ENCODE measurements around the gene HNRNPF. TPM values are rescaled to one million over a fixed set of nuclear protein-coding genes. Genes with fewer than 3 reads are reported as not detected.

HNRNPF gene
- total RNA-seq, 4 donors from 2014 or later: 86.2 to 211 (median 142) TPM

DNA sequence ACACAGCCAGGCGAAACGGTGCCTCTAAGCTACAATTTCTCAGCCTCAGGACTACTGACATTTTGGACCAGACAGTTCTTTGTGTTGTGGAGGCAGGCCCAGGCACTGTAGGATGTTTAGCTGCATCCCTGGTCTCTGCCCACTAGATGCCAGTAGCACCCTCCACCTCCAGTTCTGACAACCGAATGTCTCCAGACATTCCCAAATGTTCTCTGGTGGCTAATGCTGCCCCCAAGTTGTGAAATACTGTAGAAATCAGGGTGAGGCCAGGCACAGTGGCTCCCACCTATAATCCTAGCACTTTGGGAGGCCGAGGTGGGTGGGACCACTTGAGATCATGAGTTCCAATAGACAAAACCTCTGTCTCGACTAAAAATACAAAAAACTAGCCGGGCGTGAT is 18.2 kb downstream of the HNRNPF start:
- no peaks in the 10 kb centered on the region for H3K27me3 ChIP-seq
- peaks cover 4 to 6% of the 10 kb centered on the region in 2 donors for H3K4me1 ChIP-seq
- H3K9me3 ChIP-seq: no peaks in the 10 kb centered on the region
- H3K27ac ChIP-seq: no peak overlapping the region
- no peak for DNase-seq
- H3K36me3 ChIP-seq: no peaks in the 10 kb centered on the region
- TF ChIP-seq POLR2A (IDR thresholded peaks at IDR 0.05): no peak
- TF ChIP-seq, protein P1, sequence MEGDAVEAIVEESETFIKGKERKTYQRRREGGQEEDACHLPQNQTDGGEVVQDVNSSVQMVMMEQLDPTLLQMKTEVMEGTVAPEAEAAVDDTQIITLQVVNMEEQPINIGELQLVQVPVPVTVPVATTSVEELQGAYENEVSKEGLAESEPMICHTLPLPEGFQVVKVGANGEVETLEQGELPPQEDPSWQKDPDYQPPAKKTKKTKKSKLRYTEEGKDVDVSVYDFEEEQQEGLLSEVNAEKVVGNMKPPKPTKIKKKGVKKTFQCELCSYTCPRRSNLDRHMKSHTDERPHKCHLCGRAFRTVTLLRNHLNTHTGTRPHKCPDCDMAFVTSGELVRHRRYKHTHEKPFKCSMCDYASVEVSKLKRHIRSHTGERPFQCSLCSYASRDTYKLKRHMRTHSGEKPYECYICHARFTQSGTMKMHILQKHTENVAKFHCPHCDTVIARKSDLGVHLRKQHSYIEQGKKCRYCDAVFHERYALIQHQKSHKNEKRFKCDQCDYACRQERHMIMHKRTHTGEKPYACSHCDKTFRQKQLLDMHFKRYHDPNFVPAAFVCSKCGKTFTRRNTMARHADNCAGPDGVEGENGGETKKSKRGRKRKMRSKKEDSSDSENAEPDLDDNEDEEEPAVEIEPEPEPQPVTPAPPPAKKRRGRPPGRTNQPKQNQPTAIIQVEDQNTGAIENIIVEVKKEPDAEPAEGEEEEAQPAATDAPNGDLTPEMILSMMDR (IDR thresholded peaks at IDR 0.05): peak in 2 of 4 experiments; percentile 33 to 34
- H3K4me3 ChIP-seq: no peak overlapping the region
- intact Hi-C loops (cut with DNase I; ENCODE audit: low total_unique reads): no loop called here

DNA sequence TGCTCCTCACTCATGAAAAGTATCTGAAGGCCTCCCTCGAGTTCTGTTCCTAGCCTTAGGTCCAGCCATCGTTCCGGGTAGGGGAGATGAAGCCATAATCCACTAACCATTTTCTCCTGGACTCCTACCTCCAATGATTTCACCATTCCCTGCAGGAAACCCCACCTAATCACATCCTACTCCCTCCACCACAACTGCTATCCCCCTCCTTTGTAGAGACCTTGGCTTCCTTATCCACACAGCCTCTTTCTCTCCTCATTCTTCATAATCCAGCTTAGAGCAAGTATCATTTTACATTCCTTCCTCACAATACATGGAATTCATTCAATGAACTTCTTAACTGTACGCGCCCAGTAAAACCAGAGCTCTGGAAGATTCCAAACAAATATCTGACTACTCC is 18.7 kb downstream of the HNRNPF start:
- Histone ChIP-seq H3K9me3 (no peaks in the 10 kb centered on the region), H3K4me3 (no peak overlapping the region), H3K36me3 (no peaks in the 10 kb centered on the region), H3K4me1 (peaks cover under 1 to 2% of the 10 kb centered on the region in 2 donors), H3K27ac (no peak overlapping the region), H3K27me3 (no peaks in the 10 kb centered on the region)
- no peak for TF ChIP-seq POLR2A (IDR thresholded peaks at IDR 0.05)
- TF ChIP-seq, protein P1 (IDR thresholded peaks at IDR 0.05): no peak
- intact Hi-C loops (cut with DNase I; ENCODE audit: low total_unique reads): no loop called here
- no peak for DNase-seq

DNA sequence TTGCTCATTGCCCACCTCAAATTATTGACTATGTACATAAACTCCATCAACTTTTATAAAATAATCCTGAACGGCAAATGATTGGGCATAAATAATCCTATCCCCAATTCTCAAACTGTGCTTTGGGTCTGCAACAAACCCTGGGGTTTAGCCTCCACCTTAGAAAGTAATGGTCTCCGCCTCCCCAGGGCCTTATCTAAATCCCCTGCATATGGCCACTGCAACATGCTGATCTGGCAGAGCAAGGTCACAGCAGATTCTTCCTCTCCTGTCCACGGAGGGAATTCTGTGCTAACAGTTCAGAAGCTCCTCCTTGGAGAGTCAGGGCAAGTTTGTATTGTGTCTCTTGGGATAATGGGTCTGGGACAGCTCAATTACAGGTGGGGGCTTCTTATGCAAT is 19.1 kb downstream of the HNRNPF start:
- DNase-seq: no peak
- intact Hi-C loops (cut with DNase I; ENCODE audit: low total_unique reads): no loop called here
- Histone ChIP-seq H3K27ac (no peak overlapping the region), H3K4me3 (no peak overlapping the region), H3K27me3 (no peaks in the 10 kb centered on the region), H3K4me1 (no peaks in the 10 kb centered on the region), H3K36me3 (no peaks in the 10 kb centered on the region), H3K9me3 (no peaks in the 10 kb centered on the region)
- TF ChIP-seq POLR2A (IDR thresholded peaks at IDR 0.05): no peak
- TF ChIP-seq, protein P1 (IDR thresholded peaks at IDR 0.05): no peak

DNA sequence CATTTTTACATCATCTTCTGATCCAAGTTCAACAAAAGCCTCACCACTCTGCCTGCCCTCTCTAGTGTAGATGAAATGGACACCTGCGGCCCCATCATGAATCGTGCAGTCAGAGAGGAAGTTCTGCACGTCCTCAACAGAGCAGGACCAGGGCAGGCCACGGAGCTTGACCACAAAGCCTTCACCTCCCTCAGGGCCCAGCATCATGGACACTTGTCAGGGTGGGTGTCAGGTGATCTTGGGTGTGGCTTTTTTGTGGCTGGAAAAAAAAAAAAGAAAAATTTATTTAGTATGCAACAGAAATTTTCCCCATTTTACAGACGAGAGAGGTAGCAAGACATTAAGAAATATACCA is 21.3 kb downstream of the HNRNPF start:
- TF ChIP-seq, protein P1 (IDR thresholded peaks at IDR 0.05): no peak
- TF ChIP-seq POLR2A (IDR thresholded peaks at IDR 0.05): no peak
- DNase-seq: no peak
- H3K36me3 ChIP-seq: no peaks in the 10 kb centered on the region
- no peak overlapping the region for H3K27ac ChIP-seq
- intact Hi-C loops (cut with DNase I; ENCODE audit: low total_unique reads): no loop called here
- no peaks in the 10 kb centered on the region for H3K27me3 ChIP-seq
- H3K4me1 ChIP-seq: no peaks in the 10 kb centered on the region
- H3K9me3 ChIP-seq: no peaks in the 10 kb centered on the region
- H3K4me3 ChIP-seq: no peak overlapping the region

DNA sequence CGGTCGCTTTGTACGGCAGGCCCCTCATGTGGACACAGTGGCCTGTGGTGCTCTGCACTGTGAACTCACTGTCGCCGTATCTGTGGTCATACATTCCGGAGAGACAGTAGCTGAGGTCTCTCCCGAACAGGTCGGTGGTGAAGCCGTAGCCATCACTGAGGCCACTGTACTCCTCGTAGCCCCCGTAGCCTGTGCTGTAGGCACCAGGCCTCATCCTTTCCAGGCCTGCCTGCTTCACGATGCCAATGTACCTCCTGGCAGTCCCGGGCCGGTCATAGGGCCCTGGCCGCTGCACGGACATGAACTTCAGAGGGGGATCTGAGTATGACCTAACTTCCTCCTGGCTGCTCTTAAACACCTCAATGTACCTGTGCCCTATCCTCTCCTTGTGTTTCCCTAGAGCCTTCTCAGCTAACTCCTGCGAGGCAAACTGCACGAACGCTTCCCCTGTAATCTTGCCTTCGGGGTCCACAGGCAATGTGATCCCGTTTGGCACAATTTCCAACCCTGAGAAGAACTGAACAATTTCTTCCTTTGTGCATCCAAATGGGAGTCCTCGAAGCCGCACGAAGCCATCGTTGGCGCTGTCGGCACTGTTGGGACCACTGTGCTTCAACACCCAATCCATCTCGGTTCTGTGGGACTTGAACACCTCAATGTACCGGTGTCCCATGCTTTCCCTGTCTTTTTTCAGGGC is 21.9 kb downstream of the HNRNPF start:
- Histone ChIP-seq H3K4me3 (no peak overlapping the region), H3K27me3 (no peaks in the 10 kb centered on the region), H3K4me1 (no peaks in the 10 kb centered on the region), H3K36me3 (no peaks in the 10 kb centered on the region), H3K9me3 (no peaks in the 10 kb centered on the region), H3K27ac (no peak overlapping the region)
- intact Hi-C loops (cut with DNase I; ENCODE audit: low total_unique reads): no loop called here
- no peak for DNase-seq
- TF ChIP-seq POLR2A (IDR thresholded peaks at IDR 0.05): no peak
- TF ChIP-seq, protein P1 (IDR thresholded peaks at IDR 0.05): no peak
